WTC11 (cell line): Measurements from ENCODE around the gene ELFN2. TPM values are rescaled to one million over a fixed set of nuclear protein-coding genes. Genes with fewer than 3 reads are reported as not detected.

ENCODE experiments used
- ATAC-seq: fragments of 200-7000 bp; cut with Tn5 transposase; 2 replicates; pipeline ENCODE4 v1.10.0; 2021; ENCODE audit warnings: mild to moderate bottlenecking, moderate library complexity
- CTCF ChIA-PET: fragments of 300-600 bp; sonication (Branson Sonifier 250); formaldehyde crosslinking; loops from one replicate; lab custom pipeline; 2021; ENCODE audit warnings: antibody characterized with exemption; lab: Charles Lee
- POLR2A ChIA-PET: fragments of 350-600 bp; sonication (Branson Sonifier 250); formaldehyde crosslinking; loops from one replicate; lab custom pipeline; 2021; ENCODE audit warnings: antibody characterized with exemption; lab: Charles Lee
- DNase-seq: peaks from one replicate; pipeline ENCODE4 v3.0.0; 2021; ENCODE audit warnings: low spot score
- H3K27ac Mint-ChIP-seq: 2 replicates; pipeline ENCODE4 v1.8.0; 2021; ENCODE audit warnings: mixed read lengths
- H3K27me3 Mint-ChIP-seq: 2 replicates; pipeline ENCODE4 v1.8.0; 2021; ENCODE audit warnings: low read depth, mild to moderate bottlenecking, moderate library complexity, mixed read lengths
- H3K36me3 Mint-ChIP-seq: 2 replicates; pipeline ENCODE4 v1.8.0; 2021; ENCODE audit warnings: mixed read lengths
- H3K4me1 Mint-ChIP-seq: 2 replicates; pipeline ENCODE4 v1.8.0; 2022; ENCODE audit warnings: mixed read lengths
- H3K4me3 Mint-ChIP-seq: 2 replicates; pipeline ENCODE4 v1.8.0; 2021; ENCODE audit warnings: mild to moderate bottlenecking, moderate library complexity, mixed read lengths
- H3K9me3 Mint-ChIP-seq: 2 replicates; pipeline ENCODE4 v1.8.0; 2021; ENCODE audit warnings: mixed read lengths
- ATF6 ChIP-seq: sonication (generic); formaldehyde crosslinking; IDR thresholded peaks from 2 replicates; pipeline ENCODE4 v1.8.1; 2023; ENCODE audit warnings: mild to moderate bottlenecking, missing genetic modification reagents
- CBFB ChIP-seq: sonication (generic); formaldehyde crosslinking; IDR thresholded peaks from 2 replicates; pipeline ENCODE4 v1.8.1; 2022; ENCODE audit warnings: mild to moderate bottlenecking, low read depth, missing genetic modification reagents
- CDX4 ChIP-seq: fragments of 250-450 bp; sonication (Bioruptor Pico); IDR thresholded peaks from 2 replicates; pipeline ENCODE4 v1.9.0; 2021; ENCODE audit warnings: moderate library complexity, mild to moderate bottlenecking, inconsistent platforms, borderline replicate concordance
- E2F5 ChIP-seq: sonication (generic); formaldehyde crosslinking; IDR thresholded peaks from 2 replicates; pipeline ENCODE4 v1.8.1; 2022; ENCODE audit warnings: mild to moderate bottlenecking, moderate library complexity, missing genetic modification reagents
- FOXP1 ChIP-seq: sonication (generic); formaldehyde crosslinking; IDR thresholded peaks from 2 replicates; pipeline ENCODE4 v1.8.0; 2022; ENCODE audit warnings: missing genetic modification reagents, mild to moderate bottlenecking, moderate library complexity, borderline replicate concordance
- HMGXB4 ChIP-seq: sonication (generic); formaldehyde crosslinking; IDR thresholded peaks from 2 replicates; pipeline ENCODE4 v1.8.1; 2023; ENCODE audit warnings: mild to moderate bottlenecking, moderate library complexity, missing genetic modification reagents
- NFE2L1 ChIP-seq: sonication (generic); formaldehyde crosslinking; IDR thresholded peaks from 2 replicates; pipeline ENCODE4 v1.8.1; 2023; ENCODE audit warnings: missing genetic modification reagents
- OVOL2 ChIP-seq: fragments of 250-450 bp; sonication (Bioruptor Pico); IDR thresholded peaks from 2 replicates; pipeline ENCODE4 v1.9.0; 2021; ENCODE audit warnings: mild to moderate bottlenecking, borderline replicate concordance
- TCF7 ChIP-seq: sonication (generic); formaldehyde crosslinking; IDR thresholded peaks from 2 replicates; pipeline ENCODE4 v1.8.0; 2022; ENCODE audit warnings: mild to moderate bottlenecking, low read depth, missing genetic modification reagents, moderate library complexity
- ZNF396 ChIP-seq: fragments of 250-450 bp; sonication (Bioruptor Pico); IDR thresholded peaks from 2 replicates; pipeline ENCODE4 v1.8.0; 2021; ENCODE audit warnings: mild to moderate bottlenecking, moderate library complexity, borderline replicate concordance
- ZNF512 ChIP-seq: sonication (generic); formaldehyde crosslinking; IDR thresholded peaks from 2 replicates; pipeline ENCODE4 v1.8.1; 2022; ENCODE audit warnings: missing genetic modification reagents, borderline replicate concordance
- ZNF532 ChIP-seq: fragments of 250-450 bp; sonication (Bioruptor Pico); IDR thresholded peaks from 2 replicates; pipeline ENCODE4 v1.9.0; 2021; ENCODE audit warnings: mild to moderate bottlenecking, borderline replicate concordance
- total RNA-seq: library from RNA; stranded (reverse); gene quantifications from 3 replicates; pipeline ENCODE4 v1.2.3, GENCODE V29; 2021

ELFN2 gene
- total RNA-seq, 1 experiment from 2014 or later: 0.87 TPM

- Mint-ChIP-seq H3K4me3 (no peak overlapping the region), H3K36me3 (no peaks in the 10 kb centered on the region), H3K4me1 (peaks cover 37% of the 10 kb centered on the region)
These were observed 4.0 kb downstream of the ELFN2 start for GRCh38 chr22:37423283-37423682.

More at GRCh38 chr22:37423283-37423682, 4.0 kb downstream of the ELFN2 start:
- ChIA-PET POLR2A (no interaction called here), CTCF (interaction anchor here (0.6 to 1.5 kb wide), 4 partner anchors 42 to 556 kb away, joined by 3 to 8 read pairs (median 5); no protein-coding TSS in a partner anchor)
- no peaks in the 10 kb centered on the region for H3K9me3 Mint-ChIP-seq
- no peak for DNase-seq
- H3K27ac Mint-ChIP-seq: no peak overlapping the region
- no peak for ATAC-seq
- TF ChIP-seq E2F5 (CRISPR knock-in tag): no peak
- TF ChIP-seq ZNF512 (CRISPR knock-in tag): no peak
- no peak for TF ChIP-seq FOXP1 (CRISPR knock-in tag)
- no peak for TF ChIP-seq ZNF396
- no peak for TF ChIP-seq CBFB (CRISPR knock-in tag)
- TF ChIP-seq CDX4 (CRISPR knock-in tag): no peak
- no peak for TF ChIP-seq ZNF532 (CRISPR knock-in tag)
- TF ChIP-seq NFE2L1 (CRISPR knock-in tag): no peak
- no peak for TF ChIP-seq ATF6 (CRISPR knock-in tag)
- no peak for TF ChIP-seq HMGXB4 (CRISPR knock-in tag)
- TF ChIP-seq OVOL2: no peak
- TF ChIP-seq TCF7 (CRISPR knock-in tag): no peak
- TF ChIP-seq, all 79 proteins: peak for 0
- peaks cover 76% of the 10 kb centered on the region for H3K27me3 Mint-ChIP-seq
